Suprapubic skin (tissue), 4 donors: Measurements from ENCODE around the gene TMEM131. TPM values are rescaled to one million over a fixed set of nuclear protein-coding genes. Genes with fewer than 3 reads are reported as not detected.

Source experiments
- DNase-seq, 2 donors: peaks; one replicate each; pipeline ENCODE4 v3.0.0-alpha.2; 2019; ENCODE audit warnings: low spot score in 2 of 2
- H3K27ac ChIP-seq: fragments of 200-600 bp; sonication (generic); one replicate; pipeline ENCODE4 v1.5.1; 2019
- H3K27me3 ChIP-seq: fragments of 200-600 bp; sonication (generic); one replicate; pipeline ENCODE4 v1.5.1; 2019
- H3K36me3 ChIP-seq: fragments of 200-600 bp; sonication (generic); one replicate; pipeline ENCODE4 v1.5.1; 2019
- H3K4me1 ChIP-seq: fragments of 200-600 bp; sonication (generic); one replicate; pipeline ENCODE4 v1.5.1; 2019
- H3K4me3 ChIP-seq: fragments of 200-600 bp; sonication (generic); one replicate; pipeline ENCODE4 v1.5.1; 2019; ENCODE audit warnings: mild to moderate bottlenecking
- H3K9me3 ChIP-seq: fragments of 200-600 bp; sonication (generic); one replicate; pipeline ENCODE4 v1.5.1; 2019
- CTCF ChIP-seq, 2 donors: fragments of 200-600 bp in 1 of 2; fragments of 450-650 bp in 1 of 2; sonication (generic) in 1 of 2; IDR thresholded peaks; one replicate each; pipeline ENCODE4 v1.5.1; 2016 to 2019; ENCODE audit warnings: antibody characterized with exemption in 2 of 2, mild to moderate bottlenecking in 1 of 2, moderate library complexity in 1 of 2
- EP300 ChIP-seq: sonication (generic); formaldehyde crosslinking; IDR thresholded peaks from one replicate; pipeline ENCODE4 v1.6.1; 2017; ENCODE audit warnings: antibody characterized with exemption
- POLR2A ChIP-seq, 2 donors: fragments of 450-650 bp; IDR thresholded peaks; one replicate each; pipeline ENCODE4 v1.6.1; 2017; ENCODE audit warnings: antibody characterized with exemption in 2 of 2, mild to moderate bottlenecking in 2 of 2, moderate library complexity in 2 of 2
- POLR2AphosphoS5 ChIP-seq, 3 donors: sonication (generic); formaldehyde crosslinking; IDR thresholded peaks; one replicate each; pipeline ENCODE4 v1.6.1; 2017; ENCODE audit warnings: antibody characterized with exemption in 3 of 3
- WGBS: methylation state at CpG from one replicate; pipeline ENCODE4 v1.1.5; 2018; 5-methylcytosine and 5-hydroxymethylcytosine counted together
- total RNA-seq, 4 donors: library from RNA; depleted of rRNA; stranded (reverse); fragments of >200 nt; gene quantifications; one replicate each; pipeline ENCODE4 v1.1.0, GENCODE V29; 2016

The TMEM131 gene
- total RNA-seq, 4 donors from 2014 or later, result 39.7 to 117 (median 42.5) TPM

- 95% methylated on average over 5 of the region's 5 CpGs for WGBS
- Histone ChIP-seq H3K27ac (no peak overlapping the region), H3K9me3 (no peaks in the 10 kb centered on the region), H3K4me1 (no peaks in the 10 kb centered on the region), H3K36me3 (peaks cover 60% of the 10 kb centered on the region), H3K27me3 (no peaks in the 10 kb centered on the region), H3K4me3 (no peak overlapping the region)
- no peak for TF ChIP-seq CTCF (IDR thresholded peaks at IDR 0.05)
- TF ChIP-seq EP300, result no peak
- no peak for TF ChIP-seq POLR2AphosphoS5 (IDR thresholded peaks at IDR 0.05)
- no peak for TF ChIP-seq POLR2A (IDR thresholded peaks at IDR 0.05)
- DNase-seq, result no peak
These were observed 229.2 kb downstream of the TMEM131 start for GRCh38 chr2:97766567-97766966.

- Histone ChIP-seq H3K27me3 (no peaks in the 10 kb centered on the region), H3K4me1 (no peaks in the 10 kb centered on the region), H3K4me3 (no peak overlapping the region), H3K9me3 (no peaks in the 10 kb centered on the region), H3K36me3 (peaks cover 60% of the 10 kb centered on the region), H3K27ac (no peak overlapping the region)
- DNase-seq, result no peak
- WGBS, result 83% methylated on average over 4 of the region's 4 CpGs
- TF ChIP-seq CTCF (IDR thresholded peaks at IDR 0.05), result no peak
- TF ChIP-seq EP300, result no peak
- TF ChIP-seq POLR2AphosphoS5 (IDR thresholded peaks at IDR 0.05), result no peak
- no peak for TF ChIP-seq POLR2A (IDR thresholded peaks at IDR 0.05)
These were observed 229.8 kb downstream of the TMEM131 start for GRCh38 chr2:97765933-97766332.

- Histone ChIP-seq H3K9me3 (no peaks in the 10 kb centered on the region), H3K27me3 (no peaks in the 10 kb centered on the region), H3K4me1 (peaks cover 5% of the 10 kb centered on the region), H3K27ac (no peak overlapping the region), H3K36me3 (peaks cover 70% of the 10 kb centered on the region), H3K4me3 (no peak overlapping the region)
- DNase-seq, result no peak
- TF ChIP-seq POLR2A (IDR thresholded peaks at IDR 0.05) (no peak), EP300 (no peak), POLR2AphosphoS5 (IDR thresholded peaks at IDR 0.05) (no peak), CTCF (IDR thresholded peaks at IDR 0.05) (no peak)
- 82% methylated on average over 10 of the region's 11 CpGs for WGBS
These were observed 231.0 kb downstream of the TMEM131 start for GRCh38 chr2:97764559-97765263.

GRCh38 chr2:97763176-97763845 is 232.4 kb downstream of the TMEM131 start:
- no peak for DNase-seq
- TF ChIP-seq EP300 (no peak), CTCF (IDR thresholded peaks at IDR 0.05) (no peak), POLR2A (IDR thresholded peaks at IDR 0.05) (no peak), POLR2AphosphoS5 (IDR thresholded peaks at IDR 0.05) (no peak)
- peaks cover 5% of the 10 kb centered on the region for H3K4me1 ChIP-seq
- peaks cover 79% of the 10 kb centered on the region for H3K36me3 ChIP-seq
- H3K9me3 ChIP-seq, result no peaks in the 10 kb centered on the region
- no peak overlapping the region for H3K27ac ChIP-seq
- 89% methylated on average over 20 of the region's 20 CpGs for WGBS
- H3K27me3 ChIP-seq, result no peaks in the 10 kb centered on the region
- H3K4me3 ChIP-seq, result no peak overlapping the region

- DNase-seq, result no peak
- Histone ChIP-seq H3K4me3 (no peak overlapping the region), H3K27ac (no peak overlapping the region), H3K27me3 (no peaks in the 10 kb centered on the region), H3K9me3 (no peaks in the 10 kb centered on the region), H3K36me3 (peaks cover 94% of the 10 kb centered on the region), H3K4me1 (peaks cover 5% of the 10 kb centered on the region)
- WGBS, result 62% methylated on average over 4 of the region's 23 CpGs
- TF ChIP-seq POLR2AphosphoS5 (IDR thresholded peaks at IDR 0.05), result no peak
- no peak for TF ChIP-seq EP300
- TF ChIP-seq POLR2A (IDR thresholded peaks at IDR 0.05), result no peak
- TF ChIP-seq CTCF (IDR thresholded peaks at IDR 0.05), result no peak
These were observed 234.6 kb downstream of the TMEM131 start for GRCh38 chr2:97761192-97761591.
